GM12874 (cell line): ENCODE data around the gene IL18R1.

ENCODE experiments used
- CTCF ChIP-seq: IDR thresholded peaks from 2 replicates; pipeline ENCODE4 v1.5.1; 2011; ENCODE audit warnings: low read depth, mild to moderate bottlenecking, control low read depth, low read length, moderate library complexity; ENCODE audit not compliant: insufficient read depth

IL18R1 gene

GRCh38 chr2:102444233-102444632 is 88.6 kb downstream of the IL18R1 start:
- TF ChIP-seq CTCF = no peak

DNA sequence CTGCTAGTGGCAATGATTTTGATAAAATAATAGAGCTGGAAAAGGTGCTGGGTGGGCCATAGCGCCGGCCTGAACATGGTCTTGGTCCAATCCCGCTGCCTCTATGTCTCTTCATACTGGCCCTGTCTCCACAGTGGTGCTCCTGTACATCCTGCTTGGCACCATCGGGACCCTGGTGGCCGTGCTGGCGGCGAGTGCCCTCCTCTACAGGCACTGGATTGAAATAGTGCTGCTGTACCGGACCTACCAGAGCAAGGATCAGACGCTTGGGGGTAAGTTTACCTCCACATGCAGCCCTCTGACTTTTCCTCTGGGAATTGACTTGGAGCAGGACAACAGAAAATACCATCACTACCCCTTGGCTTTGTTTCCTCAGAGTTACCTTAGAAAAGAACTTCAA is 91.3 kb downstream of the IL18R1 start:
- no peak for TF ChIP-seq CTCF
